ENCODE data around the gene NFYC.

Gene NFYC

GRCh38 chr1:40691538-40692428 is at the start of gene NFYC:
NFYC (plus strand) TSS chr1:40691704; CDS start chr1:40738844, 47,140 bp downstream.
- peak within 1 kb of the TSS; percentile 71 for H3K4me3 ChIP-seq (ENCODE audit: control insufficient read depth, low read depth, low read length)
- DNase-seq (ENCODE audit: low read depth), result peak; percentile 98
- no peak for TF ChIP-seq CTCF (conservative IDR thresholded peaks at IDR 0.05; ENCODE audit: control insufficient read depth, insufficient read depth, low read depth, low read length)

GRCh38 chr1:40645118-40645680 is 46.3 kb upstream of the NFYC start:
- TF ChIP-seq CTCF (conservative IDR thresholded peaks at IDR 0.05; ENCODE audit: control insufficient read depth, insufficient read depth, low read depth, low read length), result no peak
- no peak overlapping the region for H3K4me3 ChIP-seq (ENCODE audit: control insufficient read depth, low read depth, low read length)
- DNase-seq (ENCODE audit: low read depth), result no peak

- DNase-seq (ENCODE audit: low read depth), result peak; percentile 59
- no peak overlapping the region for H3K4me3 ChIP-seq (ENCODE audit: control insufficient read depth, low read depth, low read length)
- no peak for TF ChIP-seq CTCF (conservative IDR thresholded peaks at IDR 0.05; ENCODE audit: control insufficient read depth, insufficient read depth, low read depth, low read length)
Measured at GRCh38 chr1:40646315-40646714, 45.2 kb upstream of the NFYC start.

- TF ChIP-seq CTCF (conservative IDR thresholded peaks at IDR 0.05; ENCODE audit: control insufficient read depth, insufficient read depth, low read depth, low read length), result no peak
- no peak for DNase-seq (ENCODE audit: low read depth)
- no peak overlapping the region for H3K4me3 ChIP-seq (ENCODE audit: control insufficient read depth, low read depth, low read length)
Measured at GRCh38 chr1:40648200-40648599, 43.3 kb upstream of the NFYC start.

GRCh38 chr1:40648928-40649591 is 42.4 kb upstream of the NFYC start:
- TF ChIP-seq CTCF (conservative IDR thresholded peaks at IDR 0.05; ENCODE audit: control insufficient read depth, insufficient read depth, low read depth, low read length), result no peak
- H3K4me3 ChIP-seq (ENCODE audit: control insufficient read depth, low read depth, low read length), result no peak overlapping the region
- no peak for DNase-seq (ENCODE audit: low read depth)

GRCh38 chr1:40649592-40649930 is 41.9 kb upstream of the NFYC start:
- DNase-seq (ENCODE audit: low read depth), result no peak
- no peak for TF ChIP-seq CTCF (conservative IDR thresholded peaks at IDR 0.05; ENCODE audit: control insufficient read depth, insufficient read depth, low read depth, low read length)
- H3K4me3 ChIP-seq (ENCODE audit: control insufficient read depth, low read depth, low read length), result no peak overlapping the region

Data from fibroblast of mammary gland (primary cell).